H9 (cell line): ENCODE measurements around the gene YEATS2. TPM values are rescaled to one million over a fixed set of nuclear protein-coding genes. Genes with fewer than 3 reads are reported as not detected.
A peak's percentile ranks its signal among the peaks of the same experiment; 100 is the strongest.

Source experiments
- DNase-seq: peaks from one replicate; pipeline ENCODE4 v3.0.0-alpha.2; 2017
- H2AFZ ChIP-seq: one replicate; pipeline ENCODE4 v1.6.1; 2013; ENCODE audit warnings: mild to moderate bottlenecking, low read length, control low read depth, moderate library complexity
- H2AK5ac ChIP-seq: 2 replicates; pipeline ENCODE4 v1.6.1; 2013; ENCODE audit warnings: low read length, control low read depth, mixed read lengths; ENCODE audit not compliant: insufficient read length
- H2BK120ac ChIP-seq: one replicate; pipeline ENCODE4 v1.6.1; 2013; ENCODE audit warnings: low read depth, mild to moderate bottlenecking, low read length, control low read depth, inconsistent platforms; ENCODE audit not compliant: poor library complexity, severe bottlenecking
- H2BK12ac ChIP-seq: 2 replicates; pipeline ENCODE4 v1.6.1; 2013; ENCODE audit warnings: low read length, control low read depth, mixed read lengths, low read depth; ENCODE audit not compliant: insufficient read length
- H2BK15ac ChIP-seq: 2 replicates; pipeline ENCODE4 v1.6.1; 2013; ENCODE audit warnings: low read depth, low read length, control low read depth
- H2BK20ac ChIP-seq: one replicate; pipeline ENCODE4 v1.6.1; 2013; ENCODE audit warnings: low read depth, mild to moderate bottlenecking, low read length, control low read depth, inconsistent platforms; ENCODE audit not compliant: poor library complexity, severe bottlenecking
- H2BK5ac ChIP-seq: 2 replicates; pipeline ENCODE4 v1.6.1; 2013; ENCODE audit warnings: low read length, control low read depth, mixed read lengths; ENCODE audit not compliant: insufficient read length
- H3K14ac ChIP-seq: 2 replicates; pipeline ENCODE4 v1.6.1; 2013; ENCODE audit warnings: low read length, control low read depth; ENCODE audit not compliant: insufficient read depth
- H3K18ac ChIP-seq: 2 replicates; pipeline ENCODE4 v1.6.1; 2013; ENCODE audit warnings: low read depth, mild to moderate bottlenecking, mixed read lengths, low read length, control low read depth; ENCODE audit not compliant: insufficient read length
- H3K23ac ChIP-seq: 2 replicates; pipeline ENCODE4 v1.6.1; 2013; ENCODE audit warnings: low read length, control low read depth, mixed read lengths, low read depth; ENCODE audit not compliant: insufficient read length
- H3K23me2 ChIP-seq: 2 replicates; pipeline ENCODE4 v1.6.1; 2013; ENCODE audit warnings: low read depth, mild to moderate bottlenecking, mixed read lengths, low read length, control low read depth; ENCODE audit not compliant: insufficient read length, poor library complexity, severe bottlenecking
- H3K27ac ChIP-seq: 2 replicates; pipeline ENCODE4 v1.5.1; 2013; ENCODE audit warnings: low read length, control low read depth, mixed read lengths, low read depth; ENCODE audit not compliant: insufficient read length
- H3K27me3 ChIP-seq: 2 replicates; pipeline ENCODE4 v1.6.1; 2013; ENCODE audit warnings: low read length, control low read depth, inconsistent platforms; ENCODE audit not compliant: insufficient read depth
- H3K4ac ChIP-seq: 2 replicates; pipeline ENCODE4 v1.6.1; 2013; ENCODE audit warnings: low read depth, mild to moderate bottlenecking, control low read depth, inconsistent platforms, low read length, moderate library complexity
- H3K4me1 ChIP-seq: 2 replicates; pipeline ENCODE4 v1.6.1; 2013; ENCODE audit warnings: low read length, control low read depth, inconsistent platforms; ENCODE audit not compliant: insufficient read depth
- H3K4me2 ChIP-seq: 2 replicates; pipeline ENCODE4 v1.6.1; 2013; ENCODE audit warnings: low read length, control low read depth, mixed read lengths; ENCODE audit not compliant: insufficient read length, insufficient read depth
- H3K56ac ChIP-seq: 2 replicates; pipeline ENCODE4 v1.6.1; 2013; ENCODE audit warnings: low read depth, mild to moderate bottlenecking, mixed read lengths, low read length, control low read depth; ENCODE audit not compliant: insufficient read length
- H3K79me1 ChIP-seq: 2 replicates; pipeline ENCODE4 v1.6.1; 2013; ENCODE audit warnings: low read depth, mild to moderate bottlenecking, moderate library complexity, low read length, control low read depth, inconsistent platforms; ENCODE audit not compliant: insufficient read depth, poor library complexity, severe bottlenecking
- H3K79me2 ChIP-seq: 2 replicates; pipeline ENCODE4 v1.6.1; 2013; ENCODE audit warnings: low read length, control low read depth, inconsistent platforms; ENCODE audit not compliant: insufficient read depth
- H3K9ac ChIP-seq: 2 replicates; pipeline ENCODE4 v1.6.1; 2013; ENCODE audit warnings: low read length, control low read depth, mixed read lengths; ENCODE audit not compliant: insufficient read length; ENCODE audit errors: extremely low read depth
- H3K9me3 ChIP-seq: one replicate; pipeline ENCODE4 v1.6.1; 2013; ENCODE audit warnings: low read depth, low read length, inconsistent platforms; ENCODE audit not compliant: control insufficient read depth
- H3T11ph ChIP-seq: one replicate; pipeline ENCODE4 v1.6.1; 2013; ENCODE audit warnings: mild to moderate bottlenecking, low read length, control low read depth, inconsistent platforms
- H4K20me1 ChIP-seq: one replicate; pipeline ENCODE4 v1.6.1; 2013; ENCODE audit not compliant: control insufficient read depth, insufficient read length, insufficient read depth
- H4K5ac ChIP-seq: 2 replicates; pipeline ENCODE4 v1.6.1; 2013; ENCODE audit warnings: low read depth, mild to moderate bottlenecking, mixed read lengths, low read length, control low read depth; ENCODE audit not compliant: insufficient read length
- H4K8ac ChIP-seq: replicated peaks from 2 replicates; pipeline ENCODE4 v1.6.1; 2013; ENCODE audit warnings: low read length, control low read depth, mixed read lengths, low read depth; ENCODE audit not compliant: insufficient read length
- H4K91ac ChIP-seq: 2 replicates; pipeline ENCODE4 v1.6.1; 2013; ENCODE audit warnings: low read depth, mild to moderate bottlenecking, moderate library complexity, mixed read lengths, low read length, control low read depth; ENCODE audit not compliant: insufficient read length
- H3K27ac Mint-ChIP-seq, 3 experiments: 2 replicates in 2 of 3; 3 replicates in 1 of 3; pipeline ENCODE4 v1.8.0; 2020 to 2021; ENCODE audit warnings: mixed read lengths in 3 of 3, mild to moderate bottlenecking in 1 of 3, moderate library complexity in 1 of 3
- H3K27me3 Mint-ChIP-seq: 2 replicates; pipeline ENCODE4 v1.8.0; 2021; ENCODE audit warnings: low read depth, mild to moderate bottlenecking, moderate library complexity, mixed read lengths
- H3K36me3 Mint-ChIP-seq, 3 experiments: 2 replicates in 2 of 3; 3 replicates in 1 of 3; pipeline ENCODE4 v1.8.0; 2020 to 2021; ENCODE audit warnings: low read depth in 3 of 3, mixed read lengths in 3 of 3; ENCODE audit not compliant: insufficient read depth in 1 of 3
- H3K4me1 Mint-ChIP-seq, 2 experiments: 2 replicates each; pipeline ENCODE4 v1.8.0; 2020; ENCODE audit warnings: mixed read lengths in 2 of 2
- H3K4me3 Mint-ChIP-seq, 2 experiments: 2 replicates in 1 of 2; 3 replicates in 1 of 2; pipeline ENCODE4 v1.8.0; 2020 to 2021; ENCODE audit warnings: mild to moderate bottlenecking in 2 of 2, mixed read lengths in 2 of 2, moderate library complexity in 1 of 2
- H3K9me3 Mint-ChIP-seq, 2 experiments: 2 replicates in 1 of 2; 3 replicates in 1 of 2; pipeline ENCODE4 v1.8.0; 2020; ENCODE audit warnings: mild to moderate bottlenecking in 2 of 2, mixed read lengths in 2 of 2, moderate library complexity in 1 of 2
- WGBS: extraction: QIAGEN DNeasy Blood & Tissue Kit; methylation state at CpG from one replicate; pipeline ENCODE4 v1.1.7; 2013; ENCODE audit warnings: missing lambda C conversion rate, low lambda C conversion rate, mixed read lengths; ENCODE audit not compliant: insufficient read length; ENCODE audit errors: extremely low coverage; 5-methylcytosine and 5-hydroxymethylcytosine counted together
- total RNA-seq: library from RNA; stranded (reverse); gene quantifications from 2 replicates; pipeline ENCODE4 v1.2.1, GENCODE V29; 2021
- TF ChIP-seq, protein P1 (sequence below): fragments of 200-600 bp; sonication (generic); conservative IDR thresholded peaks from 3 replicates; pipeline ENCODE4 v1.8.0; 2021; ENCODE audit warnings: antibody characterized with exemption, mild to moderate bottlenecking

Gene YEATS2
- total RNA-seq, 1 experiment from 2014 or later: 40.3 TPM

DNA sequence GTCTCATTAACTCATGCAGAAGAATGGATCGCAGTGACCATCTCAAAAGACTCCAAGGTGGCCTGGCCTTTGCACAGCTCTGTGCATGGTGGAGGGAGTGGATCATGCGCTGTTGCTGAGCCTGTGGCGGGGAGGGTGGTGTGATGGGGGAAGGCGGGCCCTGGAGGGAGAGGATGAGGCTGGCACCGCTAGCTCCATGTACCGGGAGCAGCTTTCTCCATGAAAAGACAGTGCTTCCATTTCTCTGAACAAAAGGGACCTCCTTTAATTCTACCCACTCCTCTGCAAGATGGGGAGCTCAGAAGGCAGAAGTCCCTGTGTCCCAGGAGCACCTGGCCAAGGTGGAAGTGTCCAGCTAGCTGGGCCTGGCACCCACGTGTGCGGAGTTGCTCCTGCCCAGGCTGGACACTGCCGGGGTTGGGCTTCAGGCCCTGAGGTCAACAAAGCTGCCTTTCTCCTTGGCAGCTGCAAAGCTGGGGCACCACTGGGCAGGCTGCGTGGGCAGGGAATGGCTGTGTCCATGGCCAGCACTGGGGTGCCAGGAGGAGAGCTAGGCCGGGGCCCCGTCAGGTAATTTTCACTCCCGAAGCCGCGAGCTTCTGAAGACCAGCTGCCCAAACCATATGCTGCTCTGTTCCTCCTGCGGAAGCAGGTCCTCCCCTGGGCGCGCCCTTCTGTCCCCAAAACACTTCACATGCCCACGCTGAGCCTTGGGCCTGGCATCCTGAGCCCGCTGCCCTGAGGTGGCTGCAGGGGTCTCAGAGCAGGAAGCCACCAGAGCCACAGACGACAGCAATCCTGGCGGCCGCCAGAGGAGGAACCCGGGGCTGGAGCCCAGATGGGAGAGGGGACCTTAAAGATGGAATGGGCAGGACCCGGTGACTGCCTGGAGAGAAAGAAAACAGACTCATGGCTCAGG is 121.4 kb downstream of the YEATS2 start:
- no peak overlapping the region for H4K91ac ChIP-seq
- no CpG with 5 or more reads among the region's 25 CpGs for WGBS
- H2BK120ac ChIP-seq: no peak overlapping the region
- no peak overlapping the region for H3K4me3 Mint-ChIP-seq
- no peak overlapping the region for H3K27ac ChIP-seq
- TF ChIP-seq, protein P1, sequence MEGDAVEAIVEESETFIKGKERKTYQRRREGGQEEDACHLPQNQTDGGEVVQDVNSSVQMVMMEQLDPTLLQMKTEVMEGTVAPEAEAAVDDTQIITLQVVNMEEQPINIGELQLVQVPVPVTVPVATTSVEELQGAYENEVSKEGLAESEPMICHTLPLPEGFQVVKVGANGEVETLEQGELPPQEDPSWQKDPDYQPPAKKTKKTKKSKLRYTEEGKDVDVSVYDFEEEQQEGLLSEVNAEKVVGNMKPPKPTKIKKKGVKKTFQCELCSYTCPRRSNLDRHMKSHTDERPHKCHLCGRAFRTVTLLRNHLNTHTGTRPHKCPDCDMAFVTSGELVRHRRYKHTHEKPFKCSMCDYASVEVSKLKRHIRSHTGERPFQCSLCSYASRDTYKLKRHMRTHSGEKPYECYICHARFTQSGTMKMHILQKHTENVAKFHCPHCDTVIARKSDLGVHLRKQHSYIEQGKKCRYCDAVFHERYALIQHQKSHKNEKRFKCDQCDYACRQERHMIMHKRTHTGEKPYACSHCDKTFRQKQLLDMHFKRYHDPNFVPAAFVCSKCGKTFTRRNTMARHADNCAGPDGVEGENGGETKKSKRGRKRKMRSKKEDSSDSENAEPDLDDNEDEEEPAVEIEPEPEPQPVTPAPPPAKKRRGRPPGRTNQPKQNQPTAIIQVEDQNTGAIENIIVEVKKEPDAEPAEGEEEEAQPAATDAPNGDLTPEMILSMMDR: no peak
- no peak overlapping the region for H2BK15ac ChIP-seq
- no peak overlapping the region for H3K4ac ChIP-seq
- H3K4me1 Mint-ChIP-seq: peaks cover 8 to 12% of the 10 kb centered on the region in 2 experiments
- no peaks in the 10 kb centered on the region for H3K4me1 ChIP-seq
- H3K23ac ChIP-seq: no peak overlapping the region
- no peak overlapping the region for H3T11ph ChIP-seq
- no peak overlapping the region for H2BK12ac ChIP-seq
- no peak overlapping the region for H3K4me2 ChIP-seq
- H3K9ac ChIP-seq: no peak overlapping the region
- no peaks in the 10 kb centered on the region for H3K79me1 ChIP-seq
- peak overlapping the region in 1 of 3 experiments; percentile 79; a peak in 2 of 7 replicates for H3K27ac Mint-ChIP-seq
- no peaks in the 10 kb centered on the region for H3K9me3 Mint-ChIP-seq
- peaks cover 5% of the 10 kb centered on the region for H3K27me3 Mint-ChIP-seq
- H4K5ac ChIP-seq: no peak overlapping the region
- no peaks in the 10 kb centered on the region for H4K20me1 ChIP-seq
- H3K14ac ChIP-seq: no peak overlapping the region
- no peak overlapping the region for H3K18ac ChIP-seq
- H2AK5ac ChIP-seq: no peak overlapping the region
- H4K8ac ChIP-seq: no peak overlapping the region
- H2BK5ac ChIP-seq: no peak overlapping the region
- H3K27me3 ChIP-seq: no peaks in the 10 kb centered on the region
- H3K9me3 ChIP-seq: no peaks in the 10 kb centered on the region
- H3K23me2 ChIP-seq: no peaks in the 10 kb centered on the region
- H2BK20ac ChIP-seq: no peak overlapping the region
- peaks cover 0 to 25% (median 19%) of the 10 kb centered on the region in 3 experiments; a peak in 6 of 7 replicates for H3K36me3 Mint-ChIP-seq
- DNase-seq: no peak
- no peak overlapping the region for H3K56ac ChIP-seq
- H3K79me2 ChIP-seq: no peaks in the 10 kb centered on the region
- no peak overlapping the region for H2AFZ ChIP-seq
